Ureter (tissue), 1 donor: ENCODE results near the gene FAM83D. TPM values are rescaled to one million over a fixed set of nuclear protein-coding genes. Genes with fewer than 3 reads are reported as not detected.

ENCODE experiments used
- DNase-seq: peaks from one replicate; pipeline ENCODE4 v3.0.0-alpha.2; 2020; ENCODE audit warnings: low spot score
- total RNA-seq: library from RNA; stranded (reverse); gene quantifications from one replicate; pipeline ENCODE4 v1.2.4, GENCODE V29; 2023
- donor health status: DM: yes; HTN: yes; CAD: no.

The FAM83D gene, protein sequence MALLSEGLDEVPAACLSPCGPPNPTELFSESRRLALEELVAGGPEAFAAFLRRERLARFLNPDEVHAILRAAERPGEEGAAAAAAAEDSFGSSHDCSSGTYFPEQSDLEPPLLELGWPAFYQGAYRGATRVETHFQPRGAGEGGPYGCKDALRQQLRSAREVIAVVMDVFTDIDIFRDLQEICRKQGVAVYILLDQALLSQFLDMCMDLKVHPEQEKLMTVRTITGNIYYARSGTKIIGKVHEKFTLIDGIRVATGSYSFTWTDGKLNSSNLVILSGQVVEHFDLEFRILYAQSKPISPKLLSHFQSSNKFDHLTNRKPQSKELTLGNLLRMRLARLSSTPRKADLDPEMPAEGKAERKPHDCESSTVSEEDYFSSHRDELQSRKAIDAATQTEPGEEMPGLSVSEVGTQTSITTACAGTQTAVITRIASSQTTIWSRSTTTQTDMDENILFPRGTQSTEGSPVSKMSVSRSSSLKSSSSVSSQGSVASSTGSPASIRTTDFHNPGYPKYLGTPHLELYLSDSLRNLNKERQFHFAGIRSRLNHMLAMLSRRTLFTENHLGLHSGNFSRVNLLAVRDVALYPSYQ
- total RNA-seq = 1.5 TPM

DNA sequence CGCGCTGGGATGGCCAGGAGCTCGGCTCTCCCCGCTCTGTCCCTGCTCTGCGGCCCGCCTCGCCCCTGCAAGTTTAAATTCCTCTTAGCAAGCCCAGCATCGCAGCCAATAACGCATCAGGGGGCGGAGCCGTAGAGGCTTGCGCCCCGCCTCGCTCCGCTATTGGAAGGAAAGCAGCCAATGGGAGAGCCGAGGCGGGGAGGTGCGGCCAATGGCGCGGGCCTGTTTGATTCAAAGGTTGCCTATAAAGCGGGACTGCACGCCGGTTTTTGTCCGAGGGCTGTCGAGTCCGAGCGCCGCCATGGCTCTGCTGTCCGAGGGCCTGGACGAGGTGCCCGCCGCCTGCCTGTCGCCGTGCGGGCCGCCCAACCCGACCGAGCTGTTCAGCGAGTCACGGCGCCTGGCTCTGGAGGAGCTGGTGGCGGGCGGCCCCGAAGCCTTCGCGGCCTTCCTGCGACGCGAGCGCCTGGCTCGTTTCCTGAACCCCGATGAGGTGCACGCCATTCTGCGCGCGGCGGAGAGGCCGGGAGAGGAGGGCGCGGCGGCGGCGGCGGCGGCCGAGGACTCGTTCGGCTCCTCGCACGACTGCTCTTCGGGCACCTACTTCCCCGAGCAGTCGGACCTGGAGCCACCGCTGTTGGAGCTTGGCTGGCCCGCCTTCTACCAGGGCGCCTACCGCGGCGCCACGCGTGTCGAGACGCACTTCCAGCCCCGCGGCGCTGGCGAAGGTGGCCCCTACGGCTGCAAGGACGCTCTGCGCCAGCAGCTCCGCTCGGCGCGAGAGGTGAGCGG is at the start of gene FAM83D:
Gene FAM83D (plus strand): TSS at position 276 of the 792 bp plus-strand sequence. CDS start 26 bp downstream, at position 302.
- DNase-seq = peak; percentile 93

DNA sequence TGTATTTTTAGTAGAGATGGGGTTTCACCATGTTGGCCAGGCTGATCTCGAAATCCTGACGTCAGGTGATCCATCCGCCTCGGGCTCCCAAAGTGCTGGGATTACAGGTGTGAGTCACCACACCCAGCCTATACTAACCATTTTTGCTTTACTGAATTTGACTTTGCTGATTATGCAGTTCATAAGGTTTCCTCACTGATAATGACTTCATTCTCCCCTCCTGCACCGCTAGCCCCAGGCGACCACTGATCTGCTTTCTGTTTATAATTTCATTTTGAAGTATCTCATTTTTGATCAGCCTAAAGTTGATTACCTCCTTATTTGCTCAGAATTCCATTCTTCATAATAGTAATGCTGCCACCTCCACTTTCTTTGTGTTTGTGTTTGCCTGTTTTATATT is 48.7 kb upstream of the FAM83D start:
- no peak for DNase-seq

DNA sequence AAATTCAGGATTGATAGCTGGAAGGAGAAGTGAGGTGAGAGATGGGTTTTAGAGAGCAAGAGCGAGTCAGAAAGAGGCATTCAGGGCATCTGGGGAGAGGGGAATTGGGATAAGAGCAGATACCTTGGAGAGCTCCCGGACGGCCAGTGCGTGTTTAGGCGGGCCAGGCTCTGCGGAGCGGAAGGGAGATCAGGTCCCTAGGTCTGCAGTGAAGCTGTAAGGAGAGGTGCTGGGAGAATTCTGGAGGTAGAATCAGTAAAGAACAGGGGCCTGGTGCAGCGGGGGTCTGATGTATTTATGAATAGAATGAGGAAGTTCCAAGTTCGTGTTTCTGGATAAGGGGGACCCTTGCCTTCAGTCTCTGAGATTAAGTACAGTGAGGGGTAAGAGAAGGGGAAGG is 47.4 kb upstream of the FAM83D start:
- no peak for DNase-seq

DNA sequence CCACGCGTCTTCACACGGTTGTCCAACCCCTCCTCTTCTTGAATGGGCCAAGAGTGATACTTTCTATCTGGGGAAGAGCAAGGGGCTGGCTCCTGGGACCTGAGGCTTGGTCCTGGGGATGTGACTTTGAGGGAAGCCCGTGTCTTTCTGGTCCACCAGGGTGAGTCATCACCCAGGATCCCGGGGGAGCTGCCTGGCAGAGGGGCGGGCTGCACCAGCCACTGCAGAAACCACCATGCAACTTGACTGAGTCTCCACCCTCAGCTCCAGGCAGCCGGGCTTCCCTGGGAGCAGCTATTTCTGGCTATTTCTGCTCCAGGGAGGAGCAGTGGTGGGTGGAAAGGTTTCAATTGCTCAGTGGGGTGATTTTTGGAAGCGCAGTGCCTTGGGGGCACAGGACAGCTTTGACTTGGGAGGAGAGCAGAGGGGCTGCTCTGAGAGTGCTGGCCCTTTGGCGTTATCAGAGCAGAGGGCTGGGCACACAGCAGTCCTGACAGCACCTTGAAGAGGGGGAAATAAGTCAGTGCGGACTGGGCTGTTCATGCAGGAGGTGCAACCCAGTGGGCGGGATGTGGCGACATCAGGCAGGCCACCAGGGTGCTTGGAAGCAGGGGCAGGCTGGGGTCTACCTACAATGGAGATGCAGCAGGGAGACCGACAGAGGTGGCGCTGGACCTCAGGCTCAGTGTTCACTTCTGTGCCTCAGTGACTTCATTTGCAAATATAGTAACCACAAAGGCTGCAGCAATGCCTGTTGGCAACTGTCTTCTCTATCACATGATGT is 45.1 kb upstream of the FAM83D start:
- DNase-seq = no peak

DNA sequence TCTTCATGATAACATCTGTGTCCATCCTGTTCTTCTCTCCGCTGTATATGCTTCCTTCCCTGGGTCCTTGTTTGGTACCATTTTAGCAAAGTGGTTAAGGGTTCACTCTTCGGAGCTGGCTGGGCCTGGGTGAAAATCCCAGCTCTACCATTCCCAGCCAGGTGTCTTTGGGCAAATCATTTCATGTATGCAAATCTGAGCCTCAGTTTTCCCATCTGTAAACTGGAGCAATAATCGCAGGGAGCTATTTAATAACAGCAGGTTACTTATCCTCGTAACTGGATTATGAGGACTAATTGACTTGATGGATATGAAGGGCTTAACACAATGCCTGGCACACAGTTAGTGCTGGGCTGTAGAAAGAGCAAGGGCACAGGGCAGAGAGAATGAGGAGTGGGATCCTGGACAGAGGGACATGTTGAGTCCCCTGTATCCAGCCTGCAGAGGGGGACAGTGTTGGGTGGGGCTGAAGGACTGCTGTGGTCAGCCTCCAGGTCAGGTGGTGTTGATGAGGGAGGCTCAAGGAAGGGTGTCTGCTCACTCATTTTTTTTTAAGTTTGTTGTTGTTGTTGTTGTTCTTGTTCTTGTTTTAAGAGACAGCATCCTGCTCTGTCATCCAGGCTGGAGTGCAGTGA is 44.3 kb upstream of the FAM83D start:
- no peak for DNase-seq

DNA sequence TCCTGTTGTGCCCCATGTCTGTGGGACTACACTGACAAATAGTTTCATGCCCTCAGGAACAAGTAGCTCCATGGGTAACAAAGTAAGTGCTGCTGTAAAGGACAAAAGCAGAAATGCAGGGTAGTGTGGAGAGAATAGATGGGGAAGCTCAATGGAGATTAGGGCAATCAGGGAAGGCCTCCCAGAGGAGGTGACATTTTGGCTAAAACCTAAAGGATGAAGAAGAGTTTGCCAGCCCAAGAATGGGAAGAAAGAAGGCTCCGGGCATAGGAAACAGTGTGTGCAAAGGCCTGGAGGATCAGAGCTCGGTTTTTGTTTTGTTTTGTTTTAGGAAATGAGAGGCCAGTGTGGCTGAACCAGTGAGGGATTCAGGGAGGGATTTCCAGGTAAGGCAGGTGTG is 43.6 kb upstream of the FAM83D start:
- no peak for DNase-seq

DNA sequence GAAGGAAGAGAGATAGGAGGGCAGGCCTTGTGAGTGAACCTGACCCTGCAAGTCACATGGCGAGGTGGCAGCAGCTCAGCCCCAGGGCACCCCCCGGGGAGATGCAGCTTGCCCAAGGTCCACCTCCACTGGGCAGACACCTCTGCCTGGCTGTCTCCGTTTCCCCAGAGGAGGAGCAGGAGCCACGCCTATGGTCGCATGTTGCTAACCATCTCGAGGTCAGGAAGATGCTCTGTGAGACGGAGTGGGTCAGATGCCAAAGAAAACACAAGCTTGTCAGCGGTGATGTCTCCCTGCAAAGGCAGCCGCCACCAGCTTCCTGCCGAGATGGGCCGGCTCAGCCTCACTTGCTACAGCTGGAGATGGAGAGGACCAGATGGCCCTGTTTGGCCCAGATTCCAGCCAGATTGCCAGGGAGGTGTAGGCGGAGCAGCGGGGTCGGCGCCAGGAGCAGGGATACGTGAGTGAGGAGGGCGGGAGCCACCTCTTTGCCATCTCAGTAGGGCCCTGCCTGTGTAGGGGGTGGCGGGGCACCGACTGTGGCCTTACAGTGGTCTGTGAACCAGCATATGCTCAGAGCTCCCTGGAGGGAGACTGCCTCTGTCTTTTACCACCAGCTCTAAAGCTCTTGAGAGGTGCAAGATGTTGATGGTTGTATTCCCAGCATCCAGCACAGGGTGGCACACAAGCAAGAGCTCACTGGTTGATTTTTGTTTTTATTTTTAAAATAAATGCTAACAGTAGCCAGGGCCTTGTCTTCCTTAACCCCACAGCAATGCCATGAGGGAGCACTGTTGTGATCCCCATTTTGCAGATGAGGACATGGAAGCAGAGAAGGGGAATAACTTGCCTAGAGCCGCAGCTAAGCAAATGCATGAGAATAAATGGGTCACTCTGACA is 42.9 kb upstream of the FAM83D start:
- DNase-seq = no peak

DNA sequence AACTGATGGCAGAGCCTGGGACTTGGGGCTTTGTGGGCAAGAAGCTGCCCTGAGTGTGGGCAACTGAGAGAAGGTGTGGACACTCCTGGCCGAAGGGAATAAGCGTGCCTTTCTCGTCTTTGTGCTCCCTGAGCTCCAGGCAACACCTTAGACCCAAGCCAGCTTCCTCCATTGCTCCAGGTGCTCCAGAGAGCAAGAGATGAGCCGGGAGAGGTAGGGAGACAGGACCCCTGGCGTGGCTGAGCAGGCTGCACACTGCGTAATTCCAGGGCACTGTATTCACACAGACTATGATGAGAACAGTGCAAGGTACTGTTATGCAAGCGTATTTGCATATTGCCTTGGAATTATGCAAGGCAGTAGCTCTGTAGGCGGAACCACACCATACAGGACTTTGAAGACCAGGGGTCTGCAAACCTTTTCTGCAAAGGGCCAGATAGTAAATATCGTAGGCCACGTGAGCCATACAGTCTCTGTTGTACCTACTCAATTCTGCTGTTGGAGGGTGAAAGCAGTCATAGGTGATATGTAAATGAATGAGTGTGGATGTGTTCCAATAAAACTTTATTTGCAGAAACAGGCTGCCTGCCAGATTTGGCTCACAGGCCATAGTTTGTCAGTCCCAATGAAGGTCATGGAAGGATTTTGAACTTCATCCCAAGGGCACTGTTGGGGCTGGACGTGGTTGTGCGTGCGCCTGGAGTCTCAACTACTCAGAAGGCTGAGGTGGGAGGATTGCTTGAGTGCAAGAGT is 42.1 kb upstream of the FAM83D start:
- no peak for DNase-seq

DNA sequence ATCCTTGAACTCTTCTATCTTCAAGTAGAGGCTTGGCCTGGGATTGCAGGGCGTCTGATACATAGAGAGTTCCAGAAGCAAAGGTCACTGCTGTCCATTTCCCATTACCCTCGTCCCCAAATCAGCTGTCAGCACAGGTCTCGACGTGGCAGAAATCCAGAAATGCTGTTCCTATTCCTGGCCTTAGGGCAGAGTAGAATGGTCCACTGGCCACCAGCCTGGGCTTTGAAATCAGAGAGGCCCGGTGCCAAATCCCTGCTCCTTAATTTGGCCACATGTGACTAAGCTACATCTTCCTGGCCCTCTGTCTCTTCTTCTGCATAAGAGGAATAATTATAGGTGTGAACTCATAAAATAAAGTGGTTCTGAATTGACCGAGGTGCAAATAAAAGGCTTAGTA is 40.9 kb upstream of the FAM83D start:
- DNase-seq = no peak

DNA sequence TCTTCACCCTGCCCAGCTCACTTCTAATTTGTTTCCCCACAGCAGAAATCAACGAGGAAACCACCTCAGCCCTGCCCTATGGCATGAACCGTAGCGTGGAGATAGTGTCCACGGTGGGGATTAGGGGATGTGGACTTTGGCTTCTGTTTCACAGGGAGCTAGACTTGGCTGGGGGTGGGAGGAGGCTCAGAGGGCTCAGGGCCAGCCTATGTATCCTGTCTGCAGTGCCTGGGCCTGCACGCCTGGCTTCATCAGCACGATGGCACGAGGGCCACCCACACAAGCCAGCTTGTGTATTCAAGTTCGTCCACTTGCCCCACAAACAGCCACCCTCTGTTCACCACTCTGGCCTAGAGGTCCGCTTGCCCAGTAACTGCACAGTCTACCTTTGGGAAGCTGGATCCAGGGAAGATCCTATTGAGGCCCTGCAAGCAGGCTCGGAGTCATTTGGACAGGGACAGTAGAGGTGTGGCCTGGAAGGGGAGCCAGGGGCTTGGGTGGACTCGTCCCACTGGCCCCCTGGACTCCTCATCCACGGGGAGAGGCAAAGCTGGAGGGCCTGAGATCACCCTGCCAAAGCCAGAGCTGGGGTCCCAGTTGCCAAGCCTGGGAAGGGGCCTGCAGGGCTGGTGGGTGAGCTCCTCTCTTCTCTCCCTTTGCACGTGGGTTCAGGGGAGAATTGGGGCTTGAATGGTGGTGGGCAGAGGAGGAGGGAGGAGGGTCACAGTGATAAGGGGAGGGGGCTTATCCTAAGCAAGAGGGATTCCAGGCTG is 38.0 kb upstream of the FAM83D start:
- DNase-seq = no peak

DNA sequence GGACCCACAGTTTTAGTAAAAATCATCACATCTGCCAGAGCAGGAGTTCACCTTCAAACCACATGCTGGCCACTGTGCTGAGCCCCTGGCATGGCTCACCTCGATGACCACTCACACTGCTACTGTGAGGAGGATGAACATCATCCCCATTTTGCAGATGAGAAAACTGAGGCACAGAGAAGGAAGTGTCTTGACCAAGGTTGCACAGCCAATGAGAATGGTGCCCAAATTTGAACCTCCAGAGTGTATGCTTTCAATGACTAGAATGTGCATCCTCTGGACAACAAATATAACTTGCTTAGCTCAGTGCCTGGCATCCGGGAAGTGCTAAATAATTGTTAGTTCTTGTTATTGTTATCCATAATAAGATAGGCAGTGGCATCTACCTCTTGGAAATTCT is 37.2 kb upstream of the FAM83D start:
- no peak for DNase-seq

DNA sequence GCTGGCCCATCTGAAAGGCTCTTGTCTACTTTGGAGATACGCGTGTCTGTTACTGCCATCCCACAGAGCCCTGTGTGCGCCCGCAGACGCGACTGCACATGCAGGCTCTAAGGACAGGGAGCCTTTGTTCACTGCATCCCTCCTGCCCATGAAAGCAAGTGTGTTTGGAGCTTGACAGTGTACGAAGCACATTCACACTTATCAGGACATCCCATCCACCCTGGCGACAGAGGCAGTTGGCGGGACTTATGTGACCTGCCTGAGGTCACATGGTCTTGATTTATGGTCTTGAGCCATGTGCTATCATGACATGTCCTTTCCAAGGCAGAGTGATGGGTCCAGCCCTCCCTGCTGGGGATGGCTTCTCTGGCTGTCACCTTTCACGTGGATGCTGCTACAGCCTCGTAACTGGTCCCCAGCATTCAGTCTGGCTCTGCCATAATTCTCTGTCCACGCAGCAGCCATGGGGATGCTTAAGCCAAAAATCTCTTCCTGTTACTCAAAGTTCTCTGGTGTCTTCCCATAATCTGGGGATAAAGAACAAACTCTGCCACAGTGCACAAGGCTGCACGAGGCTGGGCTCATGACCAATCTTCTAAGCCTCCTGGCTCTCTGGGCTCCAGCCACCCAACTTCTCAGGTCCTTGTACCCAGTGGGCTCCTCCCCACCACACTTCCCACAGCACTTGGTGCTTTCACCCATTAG is 36.3 kb upstream of the FAM83D start:
- no peak for DNase-seq

DNA sequence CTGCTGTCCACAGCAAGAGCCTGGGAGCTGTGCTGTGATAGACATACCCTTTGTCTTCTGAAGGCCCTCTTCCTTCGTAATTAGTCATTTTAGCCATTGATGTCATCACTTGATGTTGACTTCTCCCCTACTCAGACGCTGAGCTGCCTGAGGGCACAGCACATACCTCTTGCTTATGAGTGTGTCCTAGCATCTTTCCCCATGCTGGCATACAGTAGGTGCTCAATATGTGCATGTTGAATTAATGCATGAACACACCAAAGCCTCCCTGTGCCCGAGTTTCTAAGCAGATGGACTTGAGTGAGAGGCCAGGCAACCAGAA is 35.8 kb upstream of the FAM83D start:
- no peak for DNase-seq

DNA sequence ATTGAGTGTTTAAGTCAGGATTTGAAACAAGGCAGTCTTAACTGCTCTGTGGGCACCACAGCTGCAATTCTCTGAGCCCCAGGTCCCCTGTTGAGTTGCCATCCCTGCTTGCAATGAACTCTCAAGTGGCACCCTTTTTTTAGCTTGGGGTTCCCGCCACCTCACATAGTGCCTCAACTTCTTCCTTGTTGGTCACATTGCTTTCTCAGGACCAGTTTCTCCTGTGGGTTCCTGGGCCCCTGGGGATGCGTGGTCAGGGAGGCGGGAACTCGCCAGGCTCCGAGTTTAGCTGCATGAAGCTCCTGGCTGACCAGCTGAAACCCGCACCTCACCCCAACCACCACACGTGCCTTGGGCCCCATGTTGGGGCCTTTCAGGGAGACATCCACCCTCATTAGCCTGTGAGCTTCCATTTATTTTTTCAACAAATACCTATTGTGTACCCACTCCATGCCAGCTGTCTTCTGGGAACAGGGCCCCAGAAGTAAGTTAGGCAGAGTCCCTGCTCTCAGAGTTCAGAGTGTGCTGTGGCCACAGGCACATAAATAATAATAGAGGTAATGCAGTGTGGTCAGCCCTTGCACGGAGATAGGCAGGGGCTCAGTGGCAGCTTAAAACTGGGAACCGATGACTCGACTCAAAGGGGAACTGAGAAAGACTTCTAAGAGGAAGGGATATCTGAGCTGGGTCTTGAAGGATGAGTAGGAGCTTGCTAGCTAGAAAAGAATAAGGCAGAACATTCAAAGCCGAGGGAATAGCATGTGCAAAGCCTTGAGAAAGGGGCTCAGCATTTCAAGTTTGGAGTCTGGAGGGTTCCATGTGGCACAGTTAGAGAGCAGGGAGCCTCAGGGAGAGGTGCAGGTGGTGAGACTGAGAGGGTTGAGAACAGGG is 33.9 kb upstream of the FAM83D start:
- DNase-seq = no peak

DNA sequence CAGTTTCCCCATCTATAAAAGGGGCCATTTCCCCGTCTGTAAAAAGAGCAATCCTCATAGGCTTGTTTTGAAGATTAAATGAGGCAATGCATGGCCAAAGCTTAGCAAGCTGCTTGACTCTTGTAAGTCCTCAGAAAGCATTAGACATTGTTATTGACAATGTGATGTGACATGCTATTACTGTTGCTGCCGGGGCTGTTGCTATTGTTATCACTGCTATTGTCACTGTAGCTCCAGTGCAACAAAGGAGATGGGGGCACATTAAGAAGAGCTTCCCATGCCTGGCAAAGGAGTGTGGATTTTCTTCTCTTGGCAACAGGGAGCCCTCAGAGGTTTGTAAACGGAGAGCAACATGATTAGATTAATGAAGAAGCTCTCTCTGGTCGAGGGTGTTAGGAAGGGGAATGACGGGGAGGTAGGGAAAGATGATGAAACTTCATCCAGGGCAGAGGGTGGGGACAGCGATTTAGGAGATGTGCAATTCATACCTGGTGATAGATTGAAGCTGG is 33.1 kb upstream of the FAM83D start:
- no peak for DNase-seq

DNA sequence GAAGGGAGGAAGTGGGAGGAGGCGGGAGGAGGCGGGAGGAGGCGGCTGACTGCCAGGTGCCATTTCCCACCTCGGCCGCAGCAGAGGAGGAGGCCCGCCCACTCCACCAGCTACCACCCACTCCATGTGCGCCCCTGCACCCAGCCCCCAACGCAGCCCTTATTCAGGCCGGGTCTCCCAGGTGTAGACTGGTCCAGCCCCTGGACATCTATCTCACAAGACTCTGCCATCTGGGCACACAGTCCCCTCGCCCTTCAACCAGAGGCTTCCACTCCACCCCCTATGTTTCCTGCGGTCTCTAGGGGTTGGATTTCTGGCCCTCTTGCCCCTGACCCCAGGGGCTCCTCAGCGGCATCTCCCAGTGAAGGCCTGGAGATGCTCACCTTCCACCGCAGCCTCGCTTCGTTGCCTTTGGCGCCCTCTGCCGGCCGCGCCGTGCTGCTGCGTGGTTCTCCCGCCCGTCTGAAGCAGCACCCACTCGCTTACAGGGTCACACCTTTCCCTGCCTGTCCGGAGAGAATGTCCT is 32.6 kb upstream of the FAM83D start:
- DNase-seq = peak; percentile 66
